Endothelial cell (in vitro differentiated cells): ENCODE measurements around the gene IFIT1B. TPM values are rescaled to one million over a fixed set of nuclear protein-coding genes. Genes with fewer than 3 reads are reported as not detected.
"Not testable (repeated sequence)": the region's sequence is repeated elsewhere in the genome, so short reads cannot be mapped to it uniquely, and the experiment has no call there.

Source experiments
- DNase-seq: peaks from one replicate; pipeline ENCODE4 v3.0.0; 2021; ENCODE audit warnings: low spot score
- H3K27ac Mint-ChIP-seq: one replicate; pipeline ENCODE4 v1.8.0; 2021; ENCODE audit warnings: mixed read lengths, inconsistent platforms; ENCODE audit not compliant: unreplicated experiment
- H3K27me3 Mint-ChIP-seq: one replicate; pipeline ENCODE4 v1.8.0; 2021; ENCODE audit warnings: mild to moderate bottlenecking, moderate library complexity, mixed read lengths, inconsistent platforms; ENCODE audit not compliant: unreplicated experiment
- H3K36me3 Mint-ChIP-seq: one replicate; pipeline ENCODE4 v1.8.0; 2021; ENCODE audit warnings: mild to moderate bottlenecking, low read depth, mixed read lengths, inconsistent platforms; ENCODE audit not compliant: unreplicated experiment
- H3K4me1 Mint-ChIP-seq: one replicate; pipeline ENCODE4 v1.8.0; 2021; ENCODE audit warnings: mild to moderate bottlenecking, mixed read lengths, inconsistent platforms; ENCODE audit not compliant: unreplicated experiment
- H3K4me3 Mint-ChIP-seq: one replicate; pipeline ENCODE4 v1.8.0; 2021; ENCODE audit warnings: mild to moderate bottlenecking, mixed read lengths, inconsistent platforms; ENCODE audit not compliant: unreplicated experiment
- H3K9me3 Mint-ChIP-seq: one replicate; pipeline ENCODE4 v1.8.0; 2021; ENCODE audit warnings: mixed read lengths, inconsistent platforms; ENCODE audit not compliant: unreplicated experiment
- CTCF ChIP-seq: fragments of 200-600 bp; sonication (generic); IDR thresholded peaks from one replicate; pipeline ENCODE4 v1.5.0; 2021; ENCODE audit warnings: antibody characterized with exemption; ENCODE audit not compliant: unreplicated experiment
- long read RNA-seq: library from polyadenylated mRNA; unstranded; transcript quantifications from one replicate; pipeline ENCODE4 v2.0.0, GENCODE V29; 2020; ENCODE audit not compliant: unreplicated experiment
- total RNA-seq: library from RNA; stranded (reverse); fragmentation: NEBNext Ultra II Directional; extraction: Animal tissue kit (Norgen Biotek cat#: 25700); gene quantifications from one replicate; pipeline ENCODE4 v1.2.1, GENCODE V29; 2021; ENCODE audit not compliant: unreplicated experiment

IFIT1B gene
- not detected for total RNA-seq
- long read RNA-seq: 0 reads

GRCh38 chr10:89377705-89378637 lies at the start of gene IFIT1B:
IFIT1B (plus strand) TSS chr10:89378056; CDS start chr10:89378136, 80 bp downstream.
- no peak within 1 kb of the TSS for H3K27ac Mint-ChIP-seq
- H3K9me3 Mint-ChIP-seq: no peaks in the 10 kb centered on the region
- peaks cover 23% of the 10 kb centered on the region for H3K4me1 Mint-ChIP-seq
- no peak for DNase-seq
- H3K4me3 Mint-ChIP-seq: no peak within 1 kb of the TSS
- TF ChIP-seq CTCF: no peak
- H3K27me3 Mint-ChIP-seq: no peaks in the 10 kb centered on the region
- no peaks in the 10 kb centered on the region for H3K36me3 Mint-ChIP-seq

- Mint-ChIP-seq H3K9me3 (no peaks in the 10 kb centered on the region), H3K36me3 (no peaks in the 10 kb centered on the region), H3K4me1 (peaks cover 67% of the 10 kb centered on the region), H3K27ac (peak overlapping the region; percentile 100), H3K27me3 (peaks cover 2% of the 10 kb centered on the region), H3K4me3 (peak overlapping the region; percentile 56)
- DNase-seq: no peak
- no peak for TF ChIP-seq CTCF
These were observed 48.7 kb upstream of the IFIT1B start for GRCh38 chr10:89329151-89329550.

- H3K27ac Mint-ChIP-seq: peak overlapping the region; percentile 100
- H3K4me3 Mint-ChIP-seq: not testable (repeated sequence)
These were observed 47.8 kb upstream of the IFIT1B start for GRCh38 chr10:89330014-89330413.

GRCh38 chr10:89330537-89331212 lies 47.2 kb upstream of the IFIT1B start:
- Mint-ChIP-seq H3K27me3 (peaks cover 2% of the 10 kb centered on the region), H3K9me3 (no peaks in the 10 kb centered on the region), H3K4me1 (peaks cover 73% of the 10 kb centered on the region), H3K4me3 (no peak overlapping the region), H3K36me3 (no peaks in the 10 kb centered on the region), H3K27ac (peak overlapping the region; percentile 72)
- no peak for TF ChIP-seq CTCF
- DNase-seq: no peak

More at GRCh38 chr10:89330014-89330413, 47.8 kb upstream of the IFIT1B start:
- H3K4me1 Mint-ChIP-seq: peaks cover 71% of the 10 kb centered on the region
- not testable (repeated sequence) for H3K27me3 Mint-ChIP-seq, H3K36me3 Mint-ChIP-seq, DNase-seq, H3K9me3 Mint-ChIP-seq

- Mint-ChIP-seq H3K27ac (peak overlapping the region; percentile 90), H3K4me1 (peaks cover 67% of the 10 kb centered on the region)
- not testable (repeated sequence) for H3K9me3 Mint-ChIP-seq, H3K4me3 Mint-ChIP-seq, H3K36me3 Mint-ChIP-seq, H3K27me3 Mint-ChIP-seq, DNase-seq
These were observed 46.3 kb upstream of the IFIT1B start for GRCh38 chr10:89331487-89332122.
